Progenitor cell of endocrine pancreas (in vitro differentiated cells): ENCODE measurements around the gene ENDOU. TPM values are rescaled to one million over a fixed set of nuclear protein-coding genes. Genes with fewer than 3 reads are reported as not detected.

ENCODE experiments used
- DNase-seq: peaks from one replicate; pipeline ENCODE4 v3.0.0; 2021; ENCODE audit warnings: low spot score; ENCODE audit not compliant: unreplicated experiment
- H3K27ac Mint-ChIP-seq: 2 replicates; pipeline ENCODE4 v1.8.0; 2021; ENCODE audit warnings: mild to moderate bottlenecking, moderate library complexity, mixed read lengths
- H3K27me3 Mint-ChIP-seq: 2 replicates; pipeline ENCODE4 v1.8.0; 2021; ENCODE audit warnings: mixed read lengths
- H3K36me3 Mint-ChIP-seq: 2 replicates; pipeline ENCODE4 v1.8.0; 2022; ENCODE audit warnings: mixed read lengths; ENCODE audit not compliant: insufficient read depth
- H3K4me1 Mint-ChIP-seq: 2 replicates; pipeline ENCODE4 v1.8.0; 2021; ENCODE audit warnings: low read depth, mixed read lengths
- H3K4me3 Mint-ChIP-seq: 2 replicates; pipeline ENCODE4 v1.8.0; 2021; ENCODE audit warnings: low read depth, mild to moderate bottlenecking, moderate library complexity, mixed read lengths
- H3K9me3 Mint-ChIP-seq: 2 replicates; pipeline ENCODE4 v1.8.0; 2021; ENCODE audit warnings: low read depth, mixed read lengths
- CTCF ChIP-seq: fragments of 200-600 bp; sonication (generic); IDR thresholded peaks from one replicate; pipeline ENCODE4 v1.5.0; 2021; ENCODE audit warnings: antibody characterized with exemption, mild to moderate bottlenecking; ENCODE audit not compliant: unreplicated experiment
- total RNA-seq: library from RNA; stranded (reverse); gene quantifications from 2 replicates; pipeline ENCODE4 v1.2.1, GENCODE V29; 2021

The ENDOU gene
- total RNA-seq, 1 donor from 2014 or later, result not detected

GRCh38 chr12:47748507-47748828 is 23.2 kb upstream of the ENDOU start:
- Mint-ChIP-seq H3K27me3 (peaks cover 23% of the 10 kb centered on the region), H3K9me3 (no peaks in the 10 kb centered on the region), H3K36me3 (no peaks in the 10 kb centered on the region), H3K4me3 (no peak overlapping the region), H3K27ac (no peak overlapping the region), H3K4me1 (peaks cover 11% of the 10 kb centered on the region)
- DNase-seq, result no peak
- TF ChIP-seq CTCF, result no peak

GRCh38 chr12:47747596-47748506 is 22.6 kb upstream of the ENDOU start:
- Mint-ChIP-seq H3K36me3 (no peaks in the 10 kb centered on the region), H3K27ac (no peak overlapping the region), H3K4me1 (peaks cover 8% of the 10 kb centered on the region), H3K9me3 (no peaks in the 10 kb centered on the region), H3K27me3 (peaks cover 29% of the 10 kb centered on the region), H3K4me3 (no peak overlapping the region)
- TF ChIP-seq CTCF, result no peak
- DNase-seq, result no peak

GRCh38 chr12:47747126-47747525 is 21.8 kb upstream of the ENDOU start:
- Mint-ChIP-seq H3K4me3 (no peak overlapping the region), H3K4me1 (peaks cover 8% of the 10 kb centered on the region), H3K27ac (no peak overlapping the region), H3K27me3 (peaks cover 30% of the 10 kb centered on the region), H3K9me3 (no peaks in the 10 kb centered on the region), H3K36me3 (no peaks in the 10 kb centered on the region)
- no peak for TF ChIP-seq CTCF
- no peak for DNase-seq

- no peaks in the 10 kb centered on the region for H3K36me3 Mint-ChIP-seq
- H3K4me1 Mint-ChIP-seq, result peaks cover 8% of the 10 kb centered on the region
- no peak for TF ChIP-seq CTCF
- no peak for DNase-seq
- peaks cover 30% of the 10 kb centered on the region for H3K27me3 Mint-ChIP-seq
- H3K9me3 Mint-ChIP-seq, result no peaks in the 10 kb centered on the region
- no peak overlapping the region for H3K27ac Mint-ChIP-seq
- H3K4me3 Mint-ChIP-seq, result no peak overlapping the region
These were observed 21.2 kb upstream of the ENDOU start for GRCh38 chr12:47746523-47746922.

GRCh38 chr12:47746073-47746472 is 20.8 kb upstream of the ENDOU start:
- Mint-ChIP-seq H3K27me3 (peaks cover 30% of the 10 kb centered on the region), H3K9me3 (no peaks in the 10 kb centered on the region), H3K36me3 (no peaks in the 10 kb centered on the region), H3K4me3 (no peak overlapping the region), H3K4me1 (peaks cover 10% of the 10 kb centered on the region), H3K27ac (no peak overlapping the region)
- DNase-seq, result no peak
- no peak for TF ChIP-seq CTCF
